DLD1 (cell line): Measurements from ENCODE around the gene HADH.

ENCODE experiments used
- in situ Hi-C: cut with HindIII; loops from 2 replicates; pipeline ENCODE4 v1.10.0; 2017; ENCODE audit warnings: low sequenced_read_pairs

Gene HADH

DNA sequence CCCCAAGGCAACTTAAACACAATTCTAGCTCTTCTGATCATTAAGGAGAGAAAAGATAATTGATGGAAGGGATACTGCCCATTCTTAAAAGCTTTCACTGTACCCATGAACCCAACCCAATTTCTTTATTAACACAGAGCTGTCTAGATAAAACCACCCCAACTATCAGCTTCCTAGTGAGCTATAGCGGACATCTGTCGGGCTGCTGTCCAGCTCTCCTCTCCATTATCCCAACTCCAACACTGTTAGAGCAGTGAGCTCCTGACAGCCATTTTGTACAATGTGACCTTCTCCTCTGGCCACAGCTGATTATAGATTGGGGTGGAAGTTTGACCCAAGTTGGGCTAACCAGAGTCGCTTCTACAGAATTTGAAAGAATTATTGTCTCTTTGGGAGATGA is 66.1 kb downstream of the HADH start:
- in situ Hi-C loops = no loop called here

DNA sequence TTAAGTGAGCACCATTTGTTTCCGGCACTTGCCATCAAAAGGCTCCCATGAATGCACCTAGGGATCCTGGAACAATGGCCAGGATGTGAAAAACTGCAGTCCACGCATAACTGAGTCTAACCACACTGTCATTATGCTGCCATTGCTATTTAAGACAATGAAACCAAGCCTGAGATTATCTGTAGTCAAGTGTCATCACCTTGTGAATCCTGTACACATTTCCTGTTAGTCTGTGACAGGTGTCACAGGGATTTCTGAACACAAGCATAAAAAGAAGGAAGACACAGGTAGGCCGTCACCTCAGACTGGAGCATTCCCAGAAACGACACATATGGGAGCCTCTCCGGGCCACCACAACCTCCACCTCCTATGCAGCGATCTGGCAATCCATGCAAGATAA is 66.7 kb downstream of the HADH start:
- in situ Hi-C loops = no loop called here

DNA sequence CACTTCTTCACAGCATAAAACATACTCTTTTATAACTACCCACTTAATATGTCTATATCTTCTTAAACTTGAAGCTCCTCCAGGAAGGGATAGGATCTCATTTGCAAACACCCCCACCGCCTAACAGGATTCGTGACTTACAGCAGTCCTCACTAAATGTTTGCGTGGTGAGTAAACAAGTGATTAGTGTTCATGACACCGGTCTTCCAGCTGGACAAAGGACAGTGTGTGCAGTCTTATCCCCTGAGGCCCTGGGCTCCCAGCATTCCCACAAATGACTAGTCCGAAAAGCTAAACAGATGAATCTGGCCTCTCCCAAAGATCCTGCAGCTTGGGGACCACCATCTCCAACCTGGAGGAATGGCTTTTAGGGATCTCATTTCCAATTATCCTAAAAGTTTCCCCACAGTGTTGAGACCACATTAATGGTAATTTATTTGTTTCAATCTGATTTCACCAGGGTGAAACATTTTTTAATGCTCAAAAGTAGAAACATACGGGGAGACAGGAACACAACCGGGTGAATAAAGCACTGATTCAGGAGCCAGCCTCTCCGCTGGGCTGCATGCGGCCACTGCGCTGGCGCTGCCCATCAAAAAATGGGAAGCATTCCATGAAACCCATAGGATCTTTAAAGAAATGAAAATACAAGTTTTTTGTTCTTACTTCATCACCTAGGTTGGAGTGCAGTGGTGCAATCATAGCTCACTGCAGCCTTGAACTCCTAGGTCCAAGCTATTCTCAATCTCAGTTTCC is 69.2 kb downstream of the HADH start:
- in situ Hi-C loops = no loop called here

DNA sequence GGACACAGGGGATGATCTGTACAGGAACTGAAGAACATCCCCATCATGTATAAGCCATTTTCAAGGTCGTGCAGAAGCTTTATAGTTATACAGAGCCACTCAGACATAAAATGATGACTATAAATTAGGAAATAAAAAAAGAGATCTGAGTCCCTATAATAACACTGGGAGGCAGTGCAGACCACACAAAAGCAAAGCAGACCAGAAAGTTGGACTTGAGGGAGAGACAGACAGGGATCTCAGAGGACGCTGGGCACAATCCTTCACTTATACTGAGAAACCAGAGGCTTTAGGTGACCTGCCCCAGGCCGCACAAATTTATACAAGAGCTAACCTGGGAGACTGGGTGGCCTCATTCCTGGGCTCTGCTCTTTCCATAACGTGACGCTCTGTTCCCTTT is 70.5 kb downstream of the HADH start:
- in situ Hi-C loops = no loop called here

DNA sequence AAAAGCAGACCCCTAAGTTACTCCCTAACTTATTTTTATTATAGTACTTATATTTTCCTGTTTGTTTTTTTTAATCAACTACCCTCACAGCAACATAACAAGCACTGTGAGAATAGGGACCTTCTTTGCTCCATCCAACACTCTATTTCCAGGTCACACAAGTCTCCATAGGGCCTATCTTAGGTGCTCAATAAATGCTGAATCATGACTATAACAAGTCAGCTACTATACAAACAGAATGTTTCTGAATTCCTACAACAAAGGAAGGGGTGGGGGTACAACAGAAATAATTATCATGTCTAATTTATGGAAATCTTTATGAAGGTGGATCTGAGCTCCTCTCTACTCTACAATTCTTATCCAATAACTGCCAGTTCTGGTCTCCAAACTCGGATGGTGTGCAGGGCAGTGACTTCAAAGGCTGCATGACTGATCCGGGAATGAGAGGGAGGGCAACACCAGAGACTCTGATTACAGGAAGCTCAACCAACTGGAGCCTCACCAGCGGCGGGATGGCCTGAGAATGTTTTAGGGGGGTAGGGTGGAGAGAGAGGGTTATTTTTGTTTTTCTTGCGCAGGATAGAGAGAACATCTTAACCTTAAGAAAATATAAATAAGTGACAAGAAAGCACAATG is 71.1 kb downstream of the HADH start:
- in situ Hi-C loops = no loop called here

DNA sequence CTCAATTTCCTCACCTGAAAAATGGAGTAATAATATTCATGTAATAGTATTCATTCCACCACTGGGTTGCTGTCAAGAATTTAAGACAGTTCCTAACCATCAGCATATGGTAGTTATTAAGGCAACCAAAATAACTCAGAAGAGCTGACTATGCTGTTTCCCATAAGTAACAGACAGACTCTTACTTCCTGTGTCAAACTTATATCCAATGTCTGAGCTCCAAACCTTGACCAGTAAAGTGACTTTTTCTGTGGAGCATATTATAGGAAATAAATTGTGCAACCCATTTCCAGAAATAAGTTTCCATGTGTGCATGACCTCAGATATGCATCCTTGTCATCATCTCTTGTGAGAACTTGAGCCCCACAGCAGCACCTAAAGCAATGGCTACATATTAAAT is 78.8 kb downstream of the HADH start:
- in situ Hi-C loops = no loop called here

DNA sequence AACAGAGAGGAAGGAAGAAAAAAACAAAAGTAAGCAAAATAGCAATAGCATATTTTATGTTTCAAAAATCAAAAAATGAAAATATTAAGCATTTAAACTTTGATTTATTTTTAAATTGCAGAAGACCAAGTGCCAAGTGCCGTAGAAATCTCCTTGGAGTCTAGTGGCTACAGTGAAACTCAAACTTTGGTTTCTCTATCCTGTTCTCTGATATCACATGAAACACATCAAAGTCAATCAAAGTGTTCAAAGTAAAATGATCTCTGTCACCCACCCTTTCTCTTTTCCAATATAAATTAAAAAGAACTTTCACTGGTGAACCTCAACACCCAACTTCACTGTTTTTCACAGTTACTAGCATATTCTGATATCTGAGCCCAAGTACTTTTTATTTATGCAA is 81.1 kb downstream of the HADH start:
- in situ Hi-C loops = no loop called here

DNA sequence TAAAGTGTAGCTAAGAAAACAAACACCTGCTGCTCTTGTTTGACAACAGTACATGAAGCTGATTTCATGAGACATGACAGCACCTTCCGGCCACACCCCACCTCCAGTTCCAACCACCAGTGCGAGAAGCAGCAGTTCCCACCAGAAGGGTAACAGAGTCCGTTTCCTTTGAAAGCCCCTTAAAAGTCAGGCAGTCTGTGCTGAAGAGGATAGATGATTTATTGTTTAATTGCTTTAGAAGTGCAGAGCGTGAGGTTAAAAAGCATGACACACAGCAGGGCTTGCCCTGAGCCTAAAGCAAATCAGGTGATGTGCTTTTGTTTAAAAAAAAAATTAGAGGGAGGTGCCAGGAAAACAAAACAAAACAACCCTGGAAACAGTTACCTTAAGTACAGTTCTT is 82.6 kb downstream of the HADH start:
- in situ Hi-C loops = no loop called here

DNA sequence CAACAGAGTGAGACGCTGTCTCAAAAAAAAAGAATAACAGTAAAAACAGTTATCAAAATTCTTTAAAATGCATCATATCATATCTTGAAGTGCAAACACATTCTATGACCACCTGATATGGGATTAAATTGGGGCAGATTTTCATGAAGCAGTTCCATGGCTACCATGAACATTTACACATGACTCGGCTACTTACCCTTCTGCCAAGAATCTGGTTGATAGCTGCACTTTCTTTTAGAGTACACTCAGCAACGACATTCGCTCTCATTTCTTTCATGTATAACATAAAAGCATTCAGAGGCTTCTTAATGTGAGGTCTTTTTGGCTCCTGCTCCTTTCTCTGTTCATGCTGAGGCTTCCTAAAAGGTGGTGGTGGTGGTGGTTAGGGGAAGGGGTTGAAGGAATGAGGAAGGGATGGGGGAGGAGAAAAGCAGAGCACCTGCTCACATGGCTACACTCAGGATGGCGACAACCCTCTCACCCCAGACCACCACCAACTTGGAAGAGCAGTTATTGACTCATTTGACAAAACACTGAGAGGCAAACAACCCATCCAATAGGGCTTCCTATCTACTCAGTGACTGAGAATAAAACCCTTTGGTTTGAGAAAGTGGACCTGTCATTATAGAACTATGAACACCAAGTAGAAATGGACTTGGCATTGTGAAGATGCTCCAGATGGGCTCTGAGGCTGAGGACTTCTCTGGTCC is 88.5 kb downstream of the HADH start:
- in situ Hi-C loops = no loop called here

DNA sequence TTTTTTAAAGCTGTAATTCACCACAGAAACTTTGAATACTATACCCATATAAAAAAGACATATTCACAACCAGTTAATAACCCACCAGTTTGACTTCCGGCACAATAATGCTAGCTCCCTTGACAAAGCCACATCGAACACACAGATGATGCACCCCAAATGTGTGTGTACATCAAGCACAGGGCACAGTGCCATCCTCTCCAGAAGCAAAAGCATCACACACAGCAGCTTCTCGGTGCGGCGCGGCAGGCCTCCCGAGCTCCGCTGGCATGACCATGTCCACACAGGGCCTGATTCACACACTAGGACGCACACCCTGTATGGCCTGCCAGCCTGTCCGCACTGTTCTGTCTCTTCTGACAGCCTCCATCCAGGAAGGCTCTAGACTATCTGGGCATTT is 91.1 kb downstream of the HADH start:
- in situ Hi-C loops = no loop called here

DNA sequence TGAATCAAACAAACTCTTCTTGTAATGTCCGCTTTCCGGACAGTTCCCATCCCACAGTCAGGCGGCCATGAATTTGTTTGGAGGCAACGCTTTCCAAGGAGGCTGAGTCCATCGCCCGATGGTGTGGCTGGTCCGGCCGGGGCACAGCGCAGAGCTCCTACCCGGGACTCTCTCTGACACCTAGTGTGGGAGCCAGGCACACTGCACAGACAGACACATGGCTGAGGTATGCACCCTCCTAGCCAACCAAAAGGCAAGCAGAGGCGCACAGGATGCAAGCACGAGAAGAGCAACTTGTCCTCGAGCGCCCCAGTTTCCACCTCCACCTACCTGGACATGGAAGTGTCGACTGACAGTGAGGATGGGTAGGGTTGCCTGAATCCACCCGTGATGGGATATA is 91.6 kb downstream of the HADH start:
- in situ Hi-C loops = no loop called here
